HG02884 (cell line): ENCODE data around the gene ZNF837.

Source experiments
- ATAC-seq: cut with Tn5 transposase; IDR thresholded peaks from one replicate; pipeline ENCODE4 v1.9.1; 2021; ENCODE audit warnings: mild to moderate bottlenecking, moderate library complexity; ENCODE audit not compliant: unreplicated experiment

ZNF837 gene

DNA sequence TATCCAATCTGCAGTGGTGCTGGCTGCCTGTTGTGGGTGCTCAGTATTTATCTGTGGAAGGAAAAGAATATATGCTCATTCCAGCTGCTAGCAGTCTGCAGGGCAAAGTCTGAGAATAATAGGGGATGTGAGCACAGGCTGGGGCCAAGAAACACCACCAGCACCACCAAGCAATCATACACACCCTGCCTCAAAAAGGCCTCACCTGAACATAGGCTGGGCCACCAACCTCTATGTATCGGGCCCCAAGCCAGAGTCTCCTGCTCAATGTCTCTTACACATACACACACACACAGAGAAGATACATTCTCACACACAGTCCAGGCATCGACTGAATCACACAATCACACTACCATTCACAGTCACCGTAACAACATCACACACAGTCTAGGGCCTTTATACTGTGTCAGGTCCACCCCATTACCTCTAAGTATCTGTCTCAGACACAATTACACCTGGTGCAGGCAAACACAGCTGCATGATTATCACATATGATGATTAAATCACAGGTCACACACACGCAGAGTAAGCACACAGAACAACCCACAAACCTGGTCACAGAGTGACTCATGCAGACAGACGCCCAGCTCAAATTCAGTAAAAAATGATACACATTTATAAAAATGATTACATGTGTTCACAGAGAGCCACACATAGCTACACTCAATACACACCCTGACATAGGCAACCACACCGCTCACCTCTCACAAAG, 55.4 kb downstream of the ZNF837 start:
- no peak for ATAC-seq

DNA sequence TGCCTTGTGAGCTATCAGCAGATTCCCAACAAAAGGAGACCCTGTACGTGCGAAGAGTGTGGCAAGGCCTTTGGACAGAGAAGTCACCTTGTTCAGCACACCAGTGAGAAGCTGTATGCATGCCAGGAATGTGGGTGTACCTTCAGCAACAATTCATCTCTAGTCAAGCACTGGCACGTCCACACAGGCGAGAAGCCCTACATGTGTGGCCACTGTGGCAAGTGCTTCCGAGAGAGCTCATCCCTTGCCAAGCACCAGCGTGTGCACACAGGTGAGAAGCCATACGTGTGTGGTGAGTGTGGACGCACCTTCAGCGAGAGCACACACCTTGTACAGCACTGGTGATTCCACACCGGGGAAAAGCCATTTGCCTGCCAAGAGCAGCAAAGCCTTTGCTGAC, 61.6 kb downstream of the ZNF837 start:
- ATAC-seq, result no peak

DNA sequence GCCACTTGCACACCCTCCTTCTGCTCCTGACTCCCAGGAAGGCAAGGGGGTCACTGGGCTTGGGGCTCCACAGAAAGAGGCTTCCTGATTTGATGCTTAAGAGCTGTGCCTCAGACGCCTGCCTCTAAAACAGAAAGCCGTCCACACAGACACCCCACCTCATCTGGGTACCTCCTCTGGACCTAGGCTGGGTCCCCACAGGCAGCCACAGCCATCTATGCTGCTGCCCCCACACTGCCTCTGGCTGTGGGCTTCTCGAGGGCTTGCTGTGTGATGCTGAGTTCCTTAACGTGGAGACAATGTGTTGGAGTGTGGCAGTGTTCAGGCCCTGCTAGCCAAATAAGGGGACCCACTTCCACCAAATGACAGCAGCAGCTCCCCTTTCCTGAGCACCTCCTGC, 62.5 kb downstream of the ZNF837 start:
- no peak for ATAC-seq
